ENCODE data around the gene SUN5.
"Not testable (repeated sequence)": the region's sequence is repeated elsewhere in the genome, so short reads cannot be mapped to it uniquely, and the experiment has no call there.

Gene SUN5

GRCh38 chr20:33004141-33004751 lies at the start of gene SUN5:
Gene SUN5 (minus strand): TSS chr20:33004433. CDS start chr20:33004340, 93 bp downstream.
- no peak for DNase-seq

GRCh38 chr20:33053291-33054106 lies 49.3 kb upstream of the SUN5 start, which contains the start of gene BPIFB3:
Gene BPIFB3 (plus strand): TSS chr20:33053903. CDS start chr20:33055436, 1,533 bp downstream.
- DNase-seq = no peak

GRCh38 chr20:33051333-33051732 lies 47.1 kb upstream of the SUN5 start:
- DNase-seq = no peak

- DNase-seq = no peak
Observed at GRCh38 chr20:33046412-33046811, 42.2 kb upstream of the SUN5 start.

- DNase-seq = not testable (repeated sequence)
Observed at GRCh38 chr20:33045129-33045721, 41.0 kb upstream of the SUN5 start.

- DNase-seq = no peak
Observed at GRCh38 chr20:33043731-33044181, 39.5 kb upstream of the SUN5 start.

- DNase-seq = no peak
Observed at GRCh38 chr20:33042983-33043730, 38.9 kb upstream of the SUN5 start.

GRCh38 chr20:33042430-33042829 lies 38.2 kb upstream of the SUN5 start:
- DNase-seq = no peak

GRCh38 chr20:33038243-33038642 lies 34.0 kb upstream of the SUN5 start:
- no peak for DNase-seq

GRCh38 chr20:33037456-33037855 lies 33.2 kb upstream of the SUN5 start:
- DNase-seq = no peak

- DNase-seq = no peak
Observed at GRCh38 chr20:33034901-33035492, 30.8 kb upstream of the SUN5 start.

GRCh38 chr20:33034115-33034514 lies 29.9 kb upstream of the SUN5 start:
- DNase-seq = no peak

GRCh38 chr20:33033381-33033780 lies 29.1 kb upstream of the SUN5 start:
- no peak for DNase-seq

GRCh38 chr20:33032555-33032954 lies 28.3 kb upstream of the SUN5 start:
- DNase-seq = no peak

GRCh38 chr20:33031531-33031930 lies 27.3 kb upstream of the SUN5 start, which contains the start of gene BPIFB6:
Gene BPIFB6 (plus strand): TSS chr20:33031648. CDS start chr20:33031648, 0 bp downstream.
- DNase-seq = no peak

- no peak for DNase-seq
Observed at GRCh38 chr20:33030569-33030968, 26.3 kb upstream of the SUN5 start.

- no peak for DNase-seq
Observed at GRCh38 chr20:33030076-33030475, 25.8 kb upstream of the SUN5 start.

- DNase-seq = no peak
Observed at GRCh38 chr20:33028875-33029274, 24.6 kb upstream of the SUN5 start.

GRCh38 chr20:33027769-33028751 lies 23.8 kb upstream of the SUN5 start:
- no peak for DNase-seq

GRCh38 chr20:33026779-33027759 lies 22.8 kb upstream of the SUN5 start:
- no peak for DNase-seq
